Measurements from ENCODE around the gene AURKAIP1. TPM values are rescaled to one million over a fixed set of nuclear protein-coding genes. Genes with fewer than 3 reads are reported as not detected.

Gene AURKAIP1
- total and polyA plus RNA-seq, 2 of the 4 experiments (the other 2 are of a cell fraction), result 45.7 to 107 TPM

- Histone ChIP-seq H2AK9ac (replicated peaks; ENCODE audit: low read depth, low read length, poor library complexity) (peak overlapping the region; percentile 55), H2BK15ac (ENCODE audit: low read depth, low read length) (no peak overlapping the region), H3K23ac (ENCODE audit: low read depth, low read length) (no peak overlapping the region), H3K14ac (replicated peaks; ENCODE audit: low read depth, low read length) (no peak overlapping the region), H2AFZ (replicated peaks; ENCODE audit: low read length, poor library complexity) (no peak overlapping the region), H3K27me3 (ENCODE audit: control insufficient read depth, insufficient read depth, low read length) (no peaks in the 10 kb centered on the region), H4K20me1 (ENCODE audit: insufficient read depth, low read length) (peaks cover 19% of the 10 kb centered on the region), H3K4me2 (ENCODE audit: low read depth, low read length) (no peak overlapping the region), H3K36me3 (ENCODE audit: control insufficient read depth, insufficient read depth, low read length) (peaks cover 12% of the 10 kb centered on the region), H4K5ac (ENCODE audit: low read depth, low read length) (no peak overlapping the region), H3K27ac (ENCODE audit: insufficient read depth, low read length) (no peak overlapping the region), H3K9me1 (ENCODE audit: insufficient read depth, low read length) (peaks cover 9% of the 10 kb centered on the region), H4K8ac (ENCODE audit: low read depth in 2 of 2, low read length in 2 of 2) (no peak overlapping the region), H3K4ac (ENCODE audit: low read depth, low read length) (no peak overlapping the region), H3K4me1 (ENCODE audit: control insufficient read depth, insufficient read depth, low read length) (no peaks in the 10 kb centered on the region), H3K9ac (ENCODE audit: low read depth, low read length) (no peak overlapping the region), H2BK5ac (ENCODE audit: low read depth, low read length, poor library complexity, severe bottlenecking) (no peak overlapping the region), H2BK20ac (ENCODE audit: low read depth, low read length) (no peak overlapping the region), H3K56ac (ENCODE audit: extremely low read depth, insufficient read depth, low read length) (no peak overlapping the region), H3K79me1 (ENCODE audit: low read depth in 1 of 2, low read length in 2 of 2) (peaks cover 7 to 11% of the 10 kb centered on the region in 2 experiments; a peak in 2 of 4 replicates), H2BK120ac (ENCODE audit: low read depth, low read length) (no peak overlapping the region), H4K91ac (ENCODE audit: insufficient read depth, low read depth, low read length) (no peak overlapping the region), H2AK5ac (ENCODE audit: low read depth, low read length) (no peak overlapping the region), H3K18ac (ENCODE audit: low read depth, low read length) (no peak overlapping the region), H3K4me3 (ENCODE audit: insufficient read depth, low read depth, low read length) (no peak overlapping the region), H3K9me3 (ENCODE audit: control insufficient read depth, insufficient read depth, low read length) (no peaks in the 10 kb centered on the region)
- in situ Hi-C loops (cut with MboI; ENCODE audit: low sequenced_read_pairs) (no loop called here), intact Hi-C loops (cut with micrococcal nuclease) (no loop called here), dilution Hi-C loops (cut with HindIII; ENCODE audit: low sequenced_read_pairs, unreplicated experiment) (no loop called here)
- DNase-seq (no peak), ATAC-seq (ENCODE audit: low read depth) (no peak)
- TF ChIP-seq RCOR1 (IDR thresholded peaks at IDR 0.05; ENCODE audit: insufficient replicate concordance, low read length), result no peak
- TF ChIP-seq, protein P1, sequence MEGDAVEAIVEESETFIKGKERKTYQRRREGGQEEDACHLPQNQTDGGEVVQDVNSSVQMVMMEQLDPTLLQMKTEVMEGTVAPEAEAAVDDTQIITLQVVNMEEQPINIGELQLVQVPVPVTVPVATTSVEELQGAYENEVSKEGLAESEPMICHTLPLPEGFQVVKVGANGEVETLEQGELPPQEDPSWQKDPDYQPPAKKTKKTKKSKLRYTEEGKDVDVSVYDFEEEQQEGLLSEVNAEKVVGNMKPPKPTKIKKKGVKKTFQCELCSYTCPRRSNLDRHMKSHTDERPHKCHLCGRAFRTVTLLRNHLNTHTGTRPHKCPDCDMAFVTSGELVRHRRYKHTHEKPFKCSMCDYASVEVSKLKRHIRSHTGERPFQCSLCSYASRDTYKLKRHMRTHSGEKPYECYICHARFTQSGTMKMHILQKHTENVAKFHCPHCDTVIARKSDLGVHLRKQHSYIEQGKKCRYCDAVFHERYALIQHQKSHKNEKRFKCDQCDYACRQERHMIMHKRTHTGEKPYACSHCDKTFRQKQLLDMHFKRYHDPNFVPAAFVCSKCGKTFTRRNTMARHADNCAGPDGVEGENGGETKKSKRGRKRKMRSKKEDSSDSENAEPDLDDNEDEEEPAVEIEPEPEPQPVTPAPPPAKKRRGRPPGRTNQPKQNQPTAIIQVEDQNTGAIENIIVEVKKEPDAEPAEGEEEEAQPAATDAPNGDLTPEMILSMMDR (conservative IDR thresholded peaks at IDR 0.05; ENCODE audit: low read depth, low read length), result no peak
- no TSS peak for BruUV-seq (replicated peaks)
- ChIA-PET CTCF (no interaction called here), POLR2A (ENCODE audit: unreplicated experiment) (no interaction called here)
- WGBS, 2 experiments (ENCODE audit: extremely low coverage in 2 of 2, insufficient read length in 1 of 2), result 90% methylated on average over 30 of the region's 57 CpGs; no CpG with 5 or more reads in 1 of the 2 experiments
Observed at GRCh38 chr1:1332031-1332755, 42.8 kb downstream of the AURKAIP1 start.
